GM11168 (cell line): Measurements from ENCODE around the gene HAPLN1.

Source experiments
- in situ Hi-C: fragments of 300-500 bp; cut with MboI; formaldehyde crosslinking; loops from one replicate; pipeline ENCODE4 v1.12.0; 2022; ENCODE audit warnings: low sequenced_read_pairs; ENCODE audit not compliant: unreplicated experiment

Gene HAPLN1

DNA sequence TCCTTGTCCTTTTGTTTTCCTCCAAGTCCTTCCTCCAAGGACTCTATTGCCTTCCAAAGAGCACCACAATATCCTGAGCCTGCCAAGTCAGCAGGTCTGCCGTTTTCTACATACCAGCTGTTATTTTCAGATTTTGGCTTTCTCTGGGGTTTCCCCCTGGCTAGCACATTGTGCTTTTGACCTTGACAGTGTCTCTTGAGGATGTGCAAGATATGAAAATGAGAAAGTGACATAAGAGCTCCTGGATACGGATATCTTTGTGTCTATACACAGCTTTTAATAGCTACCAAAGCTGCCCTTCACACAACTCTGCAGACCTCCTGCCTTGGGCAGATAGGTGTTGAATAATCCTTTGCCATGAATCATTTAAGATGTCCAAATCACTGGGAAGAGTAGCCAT is 67.0 kb downstream of the HAPLN1 start:
- in situ Hi-C loops, result no loop called here

DNA sequence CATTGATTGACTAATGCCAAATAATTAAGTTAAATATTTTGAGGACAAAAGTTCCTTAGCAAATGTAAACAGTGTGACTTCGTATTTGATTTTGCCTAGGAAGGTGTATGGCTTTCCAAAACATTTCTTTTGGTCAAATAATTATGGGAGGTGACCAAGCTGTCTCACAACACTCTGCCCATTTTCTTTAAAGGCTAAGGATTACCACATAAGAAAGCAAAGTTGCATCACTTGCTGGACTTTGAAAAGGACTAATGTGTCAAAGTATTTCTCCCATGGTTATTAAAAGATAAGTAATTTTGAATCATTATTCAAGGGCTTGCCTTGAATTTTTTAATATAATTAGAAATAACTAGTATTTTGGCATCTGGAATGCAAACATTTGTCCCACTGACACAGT is 74.7 kb downstream of the HAPLN1 start:
- in situ Hi-C loops, result no loop called here

GRCh38 chr5:83644301-83644700 is 76.4 kb downstream of the HAPLN1 start:
- in situ Hi-C loops, result no loop called here

DNA sequence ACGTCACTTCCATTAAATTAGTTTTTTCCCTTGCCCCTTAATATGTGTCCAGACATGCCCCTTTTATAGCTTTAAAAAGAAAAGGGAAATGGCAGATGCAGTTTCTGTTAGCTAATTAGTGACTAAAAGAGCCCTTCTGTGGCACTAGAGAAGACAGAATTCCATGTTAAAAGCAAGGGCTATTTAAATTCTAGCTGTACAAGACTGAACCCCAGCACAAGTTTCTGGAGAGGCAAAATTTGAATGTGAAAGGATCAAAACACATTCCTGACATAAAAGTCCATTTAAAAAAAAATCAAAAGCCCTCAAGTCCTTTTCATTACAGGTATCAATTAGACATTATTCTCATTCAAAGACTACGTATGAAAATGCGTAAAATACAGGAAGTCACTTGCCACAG is 78.7 kb downstream of the HAPLN1 start:
- in situ Hi-C loops, result no loop called here

GRCh38 chr5:83639911-83640310 is 80.7 kb downstream of the HAPLN1 start:
- in situ Hi-C loops, result no loop called here

DNA sequence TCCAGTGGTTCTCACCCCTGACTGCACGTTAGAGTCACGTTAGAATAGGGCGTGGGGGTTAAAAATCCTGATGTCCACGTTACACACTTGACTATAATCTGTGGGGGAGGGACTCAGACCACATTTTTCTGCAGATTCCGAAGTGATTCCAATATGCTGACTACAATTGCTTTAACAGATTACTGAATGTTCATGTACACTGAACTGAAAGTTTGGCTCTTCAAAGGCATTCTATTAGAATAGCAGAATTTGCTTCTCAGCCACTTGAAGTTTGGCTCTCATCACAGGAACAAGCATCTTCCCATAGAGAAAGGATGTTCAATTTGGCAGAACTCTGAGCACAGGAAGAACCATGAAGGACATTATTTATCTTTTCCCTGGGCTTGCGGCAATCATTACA is 84.5 kb downstream of the HAPLN1 start:
- in situ Hi-C loops, result no loop called here

DNA sequence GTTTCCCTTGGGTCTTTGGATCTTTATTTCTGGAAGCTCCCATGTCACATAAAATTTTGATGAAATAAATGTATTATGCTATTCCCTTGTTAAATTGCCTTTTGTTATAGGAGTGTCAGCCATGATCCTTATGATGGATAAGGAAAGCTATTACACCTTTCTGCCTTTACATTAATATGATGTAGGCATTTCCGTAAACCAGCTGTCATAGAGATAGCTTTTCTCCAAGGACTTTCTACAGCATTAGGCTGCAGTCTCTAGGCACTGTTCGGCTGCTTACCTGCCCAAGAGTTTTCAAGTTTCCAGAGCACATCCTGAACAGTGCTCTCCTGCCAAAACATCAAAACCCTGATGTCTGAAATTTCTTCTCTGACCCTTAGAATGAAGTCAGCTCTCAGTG is 87.4 kb downstream of the HAPLN1 start:
- in situ Hi-C loops, result no loop called here

DNA sequence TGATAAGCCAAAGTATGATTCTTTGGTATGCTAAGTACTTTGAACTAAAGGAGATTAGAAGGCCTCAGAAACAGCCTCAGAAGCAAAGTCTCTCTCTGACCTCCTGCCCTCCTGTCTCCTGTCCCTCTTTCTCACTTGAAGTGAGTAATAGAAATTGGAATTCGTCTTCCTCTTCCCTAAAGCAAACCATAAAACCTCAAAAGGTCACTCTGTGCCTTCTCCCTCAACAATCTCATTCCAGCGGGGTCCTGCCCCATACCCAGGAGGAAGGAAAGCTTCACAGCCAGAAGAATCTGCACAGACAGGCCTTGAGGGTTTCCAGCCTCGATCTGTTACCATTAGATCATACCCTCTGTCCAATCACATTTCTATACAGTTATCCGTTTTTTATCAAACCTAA is 87.8 kb downstream of the HAPLN1 start:
- in situ Hi-C loops, result no loop called here

DNA sequence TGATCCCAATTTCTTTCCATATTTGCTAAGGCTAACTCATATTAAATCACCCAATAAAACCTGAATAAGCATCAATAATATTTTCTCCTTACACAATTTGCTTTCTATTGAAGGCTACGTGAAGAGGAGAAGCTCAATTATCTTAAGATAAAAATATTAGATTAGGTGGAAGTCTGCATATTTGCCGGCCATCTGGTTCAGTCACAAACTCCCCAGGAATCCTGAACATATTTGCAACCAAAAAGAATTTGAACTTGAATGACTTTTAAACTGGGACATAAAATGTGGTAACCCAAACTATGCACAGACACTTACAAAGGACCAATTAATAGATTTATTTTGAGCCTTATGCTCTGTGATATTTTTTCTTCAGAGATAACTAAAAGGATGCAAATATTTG is 92.3 kb downstream of the HAPLN1 start:
- in situ Hi-C loops, result no loop called here

GRCh38 chr5:83614841-83615240 is 105.8 kb downstream of the HAPLN1 start:
- in situ Hi-C loops, result no loop called here

GRCh38 chr5:83608122-83608521 is 112.5 kb downstream of the HAPLN1 start:
- in situ Hi-C loops, result no loop called here

DNA sequence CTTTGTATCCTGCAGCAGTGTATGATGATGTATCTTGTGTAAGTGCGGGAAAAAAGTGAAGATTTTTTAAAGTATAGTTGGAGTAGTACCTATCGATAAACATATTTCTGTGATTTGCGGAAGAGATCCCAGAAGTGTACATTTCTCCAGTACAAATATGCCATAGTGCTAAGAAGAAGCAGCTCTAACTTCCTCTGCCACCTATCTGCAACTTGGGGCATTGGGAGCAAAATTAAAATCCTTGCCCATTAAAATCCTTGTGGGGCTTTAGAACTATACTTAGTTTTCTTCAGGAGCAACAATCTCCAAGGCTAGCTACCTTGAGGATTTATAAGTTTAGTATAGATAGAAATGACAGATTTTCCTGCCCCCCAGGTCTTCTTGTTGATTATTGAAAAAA is 125.4 kb downstream of the HAPLN1 start:
- in situ Hi-C loops, result no loop called here

GRCh38 chr5:83590966-83591365 is 129.7 kb downstream of the HAPLN1 start:
- in situ Hi-C loops, result no loop called here

DNA sequence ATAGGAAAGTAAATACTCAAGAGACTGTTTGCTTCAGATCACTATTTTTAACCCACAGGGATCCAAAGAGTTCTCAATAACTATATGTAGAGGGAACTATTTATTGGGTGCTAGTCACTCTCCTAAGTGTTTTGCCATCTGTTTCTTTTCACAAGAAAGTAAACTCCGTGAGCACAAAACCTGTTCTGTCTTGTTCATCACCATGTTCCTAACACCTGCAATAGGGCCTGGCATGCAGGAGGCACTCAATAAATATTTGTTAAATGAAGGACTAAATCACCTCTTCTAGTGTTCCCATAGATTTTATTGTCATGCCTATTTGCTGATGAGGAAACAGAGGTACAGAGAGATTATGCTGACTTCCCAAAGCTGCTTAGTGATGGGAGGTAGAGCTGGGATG is 130.9 kb downstream of the HAPLN1 start:
- in situ Hi-C loops, result no loop called here
